Ishikawa (cell line): ENCODE data around the gene PCSK1.
A peak's percentile ranks its signal among the peaks of the same experiment; 100 is the strongest.

Source experiments
- CEBPB ChIP-seq: IDR thresholded peaks from 2 replicates; pipeline ENCODE4 v1.6.1; 2012
- CREB1 ChIP-seq: IDR thresholded peaks from 2 replicates; pipeline ENCODE4 v1.6.1; 2012; ENCODE audit warnings: low read depth
- EGR1 ChIP-seq: IDR thresholded peaks from 2 replicates; pipeline ENCODE4 v1.6.1; 2012
- EP300 ChIP-seq: IDR thresholded peaks from 2 replicates; pipeline ENCODE4 v1.6.1; 2012; ENCODE audit warnings: borderline replicate concordance
- FOXM1 ChIP-seq: IDR thresholded peaks from 2 replicates; pipeline ENCODE4 v1.6.1; 2012; ENCODE audit warnings: low read depth, borderline replicate concordance
- MAX ChIP-seq: IDR thresholded peaks from 2 replicates; pipeline ENCODE4 v1.6.1; 2012
- NFIC ChIP-seq: IDR thresholded peaks from 2 replicates; pipeline ENCODE4 v1.6.1; 2012
- RAD21 ChIP-seq: IDR thresholded peaks from 2 replicates; pipeline ENCODE4 v1.6.1; 2012; ENCODE audit warnings: low read depth
- TAF1 ChIP-seq: IDR thresholded peaks from 2 replicates; pipeline ENCODE4 v1.6.1; 2012; ENCODE audit warnings: low read depth, mild to moderate bottlenecking
- TCF12 ChIP-seq: IDR thresholded peaks from 2 replicates; pipeline ENCODE4 v1.6.1; 2012; ENCODE audit warnings: low read depth
- TEAD4 ChIP-seq: IDR thresholded peaks from 2 replicates; pipeline ENCODE4 v1.6.1; 2012
- USF1 ChIP-seq: IDR thresholded peaks from 2 replicates; pipeline ENCODE4 v1.6.1; 2012
- YY1 ChIP-seq: IDR thresholded peaks from 2 replicates; pipeline ENCODE4 v1.6.1; 2012; ENCODE audit warnings: low read depth
- ZBTB7A ChIP-seq: IDR thresholded peaks from 2 replicates; pipeline ENCODE4 v1.6.1; 2012; ENCODE audit warnings: low read depth
- TF ChIP-seq, protein P1 (sequence below): IDR thresholded peaks from 2 replicates; pipeline ENCODE4 v1.6.1; 2012; ENCODE audit warnings: low read depth, mild to moderate bottlenecking

Gene PCSK1

DNA sequence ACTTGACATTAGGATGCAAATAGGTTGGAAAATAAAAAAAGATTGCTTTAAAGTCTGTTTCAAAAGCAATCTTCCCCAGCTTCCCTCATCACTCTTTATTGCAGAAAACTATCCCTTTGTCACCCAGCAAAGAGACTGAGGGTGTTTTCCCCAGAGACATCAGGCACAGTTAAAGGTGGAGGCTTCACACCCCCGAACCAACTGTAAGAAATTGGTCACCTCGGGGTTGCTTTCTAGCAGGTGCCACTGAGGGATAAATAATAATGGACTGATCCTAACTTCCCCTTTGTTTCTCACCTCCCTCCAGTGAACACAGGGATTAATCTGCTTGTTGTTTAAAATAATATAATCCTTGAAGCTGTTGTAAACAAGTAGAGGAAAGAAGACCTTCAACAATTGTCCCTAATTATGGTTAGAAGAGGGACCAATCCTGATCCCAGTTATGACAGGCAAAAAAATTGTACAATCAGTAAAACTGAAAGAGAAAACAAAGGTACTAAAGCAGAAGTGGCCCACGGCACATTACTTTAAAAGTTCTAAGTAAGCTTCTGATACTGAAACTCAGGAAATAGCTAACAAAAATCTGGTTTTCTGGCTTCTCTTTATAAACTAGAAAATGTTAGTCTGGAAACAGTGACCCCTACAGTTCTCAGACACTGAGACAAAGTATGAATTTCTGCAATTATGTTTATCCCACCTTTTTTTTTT lies 6.6 kb upstream of the PCSK1 start:
- TF ChIP-seq MAX (no peak), USF1 (no peak), YY1 (no peak), RAD21 (no peak), TAF1 (no peak), EP300 (no peak), NFIC (no peak), CREB1 (no peak), TCF12 (no peak)
- TF ChIP-seq, protein P1, sequence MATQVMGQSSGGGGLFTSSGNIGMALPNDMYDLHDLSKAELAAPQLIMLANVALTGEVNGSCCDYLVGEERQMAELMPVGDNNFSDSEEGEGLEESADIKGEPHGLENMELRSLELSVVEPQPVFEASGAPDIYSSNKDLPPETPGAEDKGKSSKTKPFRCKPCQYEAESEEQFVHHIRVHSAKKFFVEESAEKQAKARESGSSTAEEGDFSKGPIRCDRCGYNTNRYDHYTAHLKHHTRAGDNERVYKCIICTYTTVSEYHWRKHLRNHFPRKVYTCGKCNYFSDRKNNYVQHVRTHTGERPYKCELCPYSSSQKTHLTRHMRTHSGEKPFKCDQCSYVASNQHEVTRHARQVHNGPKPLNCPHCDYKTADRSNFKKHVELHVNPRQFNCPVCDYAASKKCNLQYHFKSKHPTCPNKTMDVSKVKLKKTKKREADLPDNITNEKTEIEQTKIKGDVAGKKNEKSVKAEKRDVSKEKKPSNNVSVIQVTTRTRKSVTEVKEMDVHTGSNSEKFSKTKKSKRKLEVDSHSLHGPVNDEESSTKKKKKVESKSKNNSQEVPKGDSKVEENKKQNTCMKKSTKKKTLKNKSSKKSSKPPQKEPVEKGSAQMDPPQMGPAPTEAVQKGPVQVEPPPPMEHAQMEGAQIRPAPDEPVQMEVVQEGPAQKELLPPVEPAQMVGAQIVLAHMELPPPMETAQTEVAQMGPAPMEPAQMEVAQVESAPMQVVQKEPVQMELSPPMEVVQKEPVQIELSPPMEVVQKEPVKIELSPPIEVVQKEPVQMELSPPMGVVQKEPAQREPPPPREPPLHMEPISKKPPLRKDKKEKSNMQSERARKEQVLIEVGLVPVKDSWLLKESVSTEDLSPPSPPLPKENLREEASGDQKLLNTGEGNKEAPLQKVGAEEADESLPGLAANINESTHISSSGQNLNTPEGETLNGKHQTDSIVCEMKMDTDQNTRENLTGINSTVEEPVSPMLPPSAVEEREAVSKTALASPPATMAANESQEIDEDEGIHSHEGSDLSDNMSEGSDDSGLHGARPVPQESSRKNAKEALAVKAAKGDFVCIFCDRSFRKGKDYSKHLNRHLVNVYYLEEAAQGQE: no peak

GRCh38 chr5:96434201-96434645 lies 1.2 kb upstream of the PCSK1 start:
- no peak for TF ChIP-seq RAD21
- TF ChIP-seq TCF12: no peak; the same call in 1 of the 2 replicates
- no peak for TF ChIP-seq EP300
- peak; percentile 43; the same call in 1 of the 2 replicates for TF ChIP-seq NFIC
- TF ChIP-seq, protein P1: peak; percentile 96

DNA sequence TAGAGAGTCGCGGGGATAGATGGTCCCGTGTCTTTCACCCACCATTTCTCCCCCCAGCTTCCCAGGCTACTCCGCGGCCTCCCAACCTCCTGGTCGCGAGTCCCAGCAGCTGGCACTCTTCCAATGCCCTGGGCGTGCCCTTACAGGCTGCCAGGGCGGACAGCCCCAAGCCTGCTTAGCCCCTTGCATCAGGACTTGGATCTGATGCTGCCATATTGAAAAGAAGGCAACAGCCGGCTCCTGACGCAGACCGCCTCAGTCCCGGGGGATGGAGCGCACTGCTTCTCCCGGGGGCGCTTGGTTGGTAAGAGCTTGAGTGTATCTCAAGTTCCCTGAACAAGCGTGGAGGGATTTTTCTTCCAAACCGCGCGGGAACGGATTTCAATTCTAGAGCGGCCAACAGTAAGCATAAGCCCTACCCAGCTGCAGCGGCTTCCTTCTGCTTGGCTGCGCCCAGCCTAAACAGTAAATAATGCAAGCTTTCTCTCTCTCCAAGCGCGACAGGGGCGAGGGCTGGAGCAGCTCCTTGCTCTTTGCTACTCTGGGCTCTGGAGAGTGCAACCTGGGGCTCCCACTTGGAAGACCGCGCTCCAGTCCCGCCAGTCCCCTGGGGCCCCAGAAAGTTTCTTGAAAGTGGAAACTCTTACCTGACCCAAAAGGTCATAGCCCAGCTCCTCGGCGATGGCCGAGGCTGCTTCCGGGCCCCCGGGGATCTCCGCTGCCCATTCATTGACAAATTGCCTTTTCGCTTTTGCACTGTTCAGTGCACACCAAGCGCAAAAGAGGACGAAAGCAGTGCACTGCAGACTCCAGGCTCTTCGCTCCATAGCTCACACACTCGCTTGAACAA lies 607 bp downstream of the PCSK1 start:
- TF ChIP-seq USF1 (no peak), CEBPB (no peak), TEAD4 (no peak)

GRCh38 chr5:96431376-96432187 lies 1.5 kb downstream of the PCSK1 start:
- no peak for TF ChIP-seq ZBTB7A
- TF ChIP-seq MAX: no peak
- TF ChIP-seq USF1: no peak
- no peak for TF ChIP-seq FOXM1
- TF ChIP-seq YY1: no peak
- no peak for TF ChIP-seq CREB1
- TF ChIP-seq TAF1: no peak
- TF ChIP-seq EGR1: no peak
- no peak for TF ChIP-seq TCF12
- no peak for TF ChIP-seq CEBPB
- TF ChIP-seq TEAD4: no peak
- no peak for TF ChIP-seq EP300
- no peak for TF ChIP-seq RAD21
- TF ChIP-seq, protein P1: no peak
- no peak for TF ChIP-seq NFIC
